Suprapubic skin (tissue), 3 donors: ENCODE data around the gene TRIM44.

ENCODE experiments used
- CTCF ChIP-seq, 2 donors: fragments of 200-600 bp in 1 of 2; fragments of 450-650 bp in 1 of 2; sonication (generic) in 1 of 2; IDR thresholded peaks; one replicate each; pipeline ENCODE4 v1.5.1; 2016 to 2019; ENCODE audit warnings: antibody characterized with exemption in 2 of 2, mild to moderate bottlenecking in 1 of 2, moderate library complexity in 1 of 2
- POLR2A ChIP-seq, 2 donors: fragments of 450-650 bp; IDR thresholded peaks; one replicate each; pipeline ENCODE4 v1.6.1; 2017; ENCODE audit warnings: antibody characterized with exemption in 2 of 2, mild to moderate bottlenecking in 2 of 2, moderate library complexity in 2 of 2

GRCh38 chr11:35717520-35717919, 54.9 kb downstream of the TRIM44 start:
- TF ChIP-seq CTCF (IDR thresholded peaks at IDR 0.05) (no peak), POLR2A (IDR thresholded peaks at IDR 0.05) (no peak)
